ENCODE measurements around the gene SCLY.

DNA sequence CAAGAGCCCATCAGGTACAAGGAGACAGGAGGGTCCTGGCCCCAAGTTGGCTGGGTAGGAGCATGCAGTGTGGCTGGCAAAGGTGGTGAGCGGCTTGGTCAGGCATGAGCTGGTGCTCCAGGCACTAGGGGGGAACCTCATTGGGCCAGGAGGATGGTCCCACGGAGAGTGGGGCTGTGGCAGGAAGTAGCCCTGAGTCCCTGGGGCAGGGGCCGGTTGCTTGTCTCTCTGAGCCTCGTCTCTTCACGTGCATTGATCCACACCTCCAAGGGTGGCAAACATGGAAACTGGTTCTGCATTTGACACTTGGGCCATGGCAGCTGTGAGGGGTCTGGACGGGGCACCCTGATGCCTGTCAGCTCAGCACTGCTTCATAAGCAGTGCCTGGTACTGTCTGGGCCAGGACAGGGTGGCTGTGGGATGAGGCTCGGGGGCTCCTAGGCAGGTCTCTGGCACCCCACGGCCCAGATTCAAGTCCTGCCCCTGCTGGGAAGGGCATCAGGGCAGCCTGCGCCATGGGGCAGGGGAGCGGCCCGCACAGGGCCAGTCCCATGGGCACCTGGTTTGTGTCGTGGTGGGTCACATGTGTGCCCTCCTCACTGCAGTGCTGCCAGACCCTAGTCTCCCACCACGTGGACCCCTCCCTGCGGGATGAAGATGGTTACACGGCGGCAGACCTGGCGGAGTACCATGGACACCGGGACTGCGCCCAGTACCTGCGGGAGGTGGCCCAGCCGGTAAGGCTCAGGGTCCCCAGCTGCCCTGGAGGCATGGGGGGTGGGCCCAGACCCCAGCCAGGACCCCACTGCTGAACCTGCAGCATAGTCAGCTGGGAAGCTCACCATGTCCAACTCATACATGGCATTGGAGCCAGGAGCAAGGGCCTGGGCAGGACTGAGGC lies 55.7 kb downstream of the SCLY start:
- TF ChIP-seq, protein P1, sequence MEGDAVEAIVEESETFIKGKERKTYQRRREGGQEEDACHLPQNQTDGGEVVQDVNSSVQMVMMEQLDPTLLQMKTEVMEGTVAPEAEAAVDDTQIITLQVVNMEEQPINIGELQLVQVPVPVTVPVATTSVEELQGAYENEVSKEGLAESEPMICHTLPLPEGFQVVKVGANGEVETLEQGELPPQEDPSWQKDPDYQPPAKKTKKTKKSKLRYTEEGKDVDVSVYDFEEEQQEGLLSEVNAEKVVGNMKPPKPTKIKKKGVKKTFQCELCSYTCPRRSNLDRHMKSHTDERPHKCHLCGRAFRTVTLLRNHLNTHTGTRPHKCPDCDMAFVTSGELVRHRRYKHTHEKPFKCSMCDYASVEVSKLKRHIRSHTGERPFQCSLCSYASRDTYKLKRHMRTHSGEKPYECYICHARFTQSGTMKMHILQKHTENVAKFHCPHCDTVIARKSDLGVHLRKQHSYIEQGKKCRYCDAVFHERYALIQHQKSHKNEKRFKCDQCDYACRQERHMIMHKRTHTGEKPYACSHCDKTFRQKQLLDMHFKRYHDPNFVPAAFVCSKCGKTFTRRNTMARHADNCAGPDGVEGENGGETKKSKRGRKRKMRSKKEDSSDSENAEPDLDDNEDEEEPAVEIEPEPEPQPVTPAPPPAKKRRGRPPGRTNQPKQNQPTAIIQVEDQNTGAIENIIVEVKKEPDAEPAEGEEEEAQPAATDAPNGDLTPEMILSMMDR (IDR thresholded peaks at IDR 0.05; ENCODE audit: control extremely low read depth in 1 of 3, insufficient read depth in 1 of 3, low read depth in 1 of 3, low read length in 3 of 3), result no peak
- TF ChIP-seq POLR2A (IDR thresholded peaks at IDR 0.05; ENCODE audit: control extremely low read depth in 1 of 2, low read depth in 2 of 2, low read length in 2 of 2) (no peak), POLR2AphosphoS5 (IDR thresholded peaks at IDR 0.05; ENCODE audit: low read depth, low read length) (no peak), PHF8 (conservative IDR thresholded peaks at IDR 0.05; ENCODE audit: low read depth, low read length) (no peak), NANOG (IDR thresholded peaks at IDR 0.05; ENCODE audit: insufficient read depth, low read depth, low read length, poor library complexity, severe bottlenecking) (no peak)
